GM10266 (cell line): ENCODE results near the gene HSD17B2.

Experiments
- DNase-seq: peaks from one replicate; pipeline ENCODE4 v3.0.0; 2012; ENCODE audit errors: extremely low spot score
- TF ChIP-seq, protein P1 (sequence below): IDR thresholded peaks from 2 replicates; pipeline ENCODE4 v1.5.1; 2012; ENCODE audit warnings: mild to moderate bottlenecking, low read depth; ENCODE audit not compliant: control insufficient read depth, insufficient read depth; ENCODE audit errors: missing control alignments

Gene HSD17B2, protein sequence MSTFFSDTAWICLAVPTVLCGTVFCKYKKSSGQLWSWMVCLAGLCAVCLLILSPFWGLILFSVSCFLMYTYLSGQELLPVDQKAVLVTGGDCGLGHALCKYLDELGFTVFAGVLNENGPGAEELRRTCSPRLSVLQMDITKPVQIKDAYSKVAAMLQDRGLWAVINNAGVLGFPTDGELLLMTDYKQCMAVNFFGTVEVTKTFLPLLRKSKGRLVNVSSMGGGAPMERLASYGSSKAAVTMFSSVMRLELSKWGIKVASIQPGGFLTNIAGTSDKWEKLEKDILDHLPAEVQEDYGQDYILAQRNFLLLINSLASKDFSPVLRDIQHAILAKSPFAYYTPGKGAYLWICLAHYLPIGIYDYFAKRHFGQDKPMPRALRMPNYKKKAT

DNA sequence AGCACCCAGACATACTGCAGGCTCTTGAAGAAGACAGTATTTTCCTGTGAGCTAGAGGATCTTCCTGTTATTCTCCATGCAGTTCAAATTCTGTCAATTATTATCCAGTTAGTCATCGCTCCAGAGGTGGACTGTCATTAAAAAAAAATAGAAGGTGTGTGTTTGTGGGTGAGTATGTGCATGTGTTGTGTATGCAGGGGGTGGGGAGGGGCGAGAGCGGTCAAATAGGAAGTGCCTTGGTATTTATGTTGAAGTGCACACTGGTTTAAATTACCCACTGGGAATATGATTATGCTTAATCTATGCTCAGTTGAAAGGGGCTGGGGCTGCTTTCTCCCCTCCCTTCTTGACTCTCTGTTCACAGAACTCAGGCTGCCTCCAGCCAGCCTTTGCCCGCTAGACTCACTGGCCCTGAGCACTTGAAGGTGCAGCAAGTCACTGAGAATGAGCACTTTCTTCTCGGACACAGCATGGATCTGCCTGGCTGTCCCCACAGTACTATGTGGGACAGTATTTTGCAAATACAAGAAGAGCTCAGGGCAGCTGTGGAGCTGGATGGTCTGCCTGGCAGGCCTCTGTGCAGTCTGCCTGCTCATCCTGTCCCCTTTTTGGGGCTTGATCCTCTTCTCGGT, at the start of gene HSD17B2:
Gene HSD17B2, plus strand, starts transcription at position 273 of the 632 bp plus-strand sequence. Its CDS starts 172 bp downstream, at position 445.
- no peak for DNase-seq
- TF ChIP-seq, protein P1, sequence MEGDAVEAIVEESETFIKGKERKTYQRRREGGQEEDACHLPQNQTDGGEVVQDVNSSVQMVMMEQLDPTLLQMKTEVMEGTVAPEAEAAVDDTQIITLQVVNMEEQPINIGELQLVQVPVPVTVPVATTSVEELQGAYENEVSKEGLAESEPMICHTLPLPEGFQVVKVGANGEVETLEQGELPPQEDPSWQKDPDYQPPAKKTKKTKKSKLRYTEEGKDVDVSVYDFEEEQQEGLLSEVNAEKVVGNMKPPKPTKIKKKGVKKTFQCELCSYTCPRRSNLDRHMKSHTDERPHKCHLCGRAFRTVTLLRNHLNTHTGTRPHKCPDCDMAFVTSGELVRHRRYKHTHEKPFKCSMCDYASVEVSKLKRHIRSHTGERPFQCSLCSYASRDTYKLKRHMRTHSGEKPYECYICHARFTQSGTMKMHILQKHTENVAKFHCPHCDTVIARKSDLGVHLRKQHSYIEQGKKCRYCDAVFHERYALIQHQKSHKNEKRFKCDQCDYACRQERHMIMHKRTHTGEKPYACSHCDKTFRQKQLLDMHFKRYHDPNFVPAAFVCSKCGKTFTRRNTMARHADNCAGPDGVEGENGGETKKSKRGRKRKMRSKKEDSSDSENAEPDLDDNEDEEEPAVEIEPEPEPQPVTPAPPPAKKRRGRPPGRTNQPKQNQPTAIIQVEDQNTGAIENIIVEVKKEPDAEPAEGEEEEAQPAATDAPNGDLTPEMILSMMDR = no peak

DNA sequence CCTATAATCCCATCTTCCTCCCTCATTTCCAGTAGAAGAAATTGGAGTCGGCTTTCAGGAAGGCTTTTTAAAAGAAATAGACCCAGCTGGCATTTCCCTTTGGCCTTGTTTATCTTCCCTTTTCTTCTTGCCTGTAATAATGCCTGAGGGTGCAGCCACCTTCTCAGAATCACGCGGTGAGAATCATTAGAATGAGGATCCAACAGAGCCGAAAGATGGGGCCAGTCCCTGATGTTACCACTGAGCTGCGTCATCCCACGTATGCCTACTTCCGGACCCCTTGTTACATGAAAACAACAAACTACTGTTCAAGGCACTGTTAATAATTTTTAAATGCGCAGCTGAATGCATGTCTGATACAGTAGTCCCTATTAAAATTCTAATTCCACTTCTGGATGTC, 47.9 kb upstream of the HSD17B2 start:
- DNase-seq = no peak
- TF ChIP-seq, protein P1 = no peak

DNA sequence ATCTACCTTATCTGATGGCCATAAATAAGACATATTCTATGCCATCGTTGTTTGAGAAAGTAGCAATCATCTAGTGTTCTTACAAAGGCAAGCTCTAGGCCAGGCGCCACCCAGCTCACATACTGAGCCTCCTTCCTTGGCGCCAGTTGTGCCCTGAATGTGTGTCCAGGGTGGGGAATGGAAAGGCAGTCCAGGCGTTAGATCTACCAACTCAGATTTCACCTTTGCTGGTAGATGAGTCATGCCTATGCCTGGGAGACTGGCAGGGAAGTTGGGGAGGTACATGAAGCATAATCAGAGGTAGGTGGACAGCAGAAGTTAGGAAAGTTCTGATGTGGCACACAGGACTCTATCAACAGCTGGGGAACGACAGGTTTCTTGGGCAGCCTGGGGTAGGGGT, 47.3 kb upstream of the HSD17B2 start:
- TF ChIP-seq, protein P1 = no peak
- no peak for DNase-seq

DNA sequence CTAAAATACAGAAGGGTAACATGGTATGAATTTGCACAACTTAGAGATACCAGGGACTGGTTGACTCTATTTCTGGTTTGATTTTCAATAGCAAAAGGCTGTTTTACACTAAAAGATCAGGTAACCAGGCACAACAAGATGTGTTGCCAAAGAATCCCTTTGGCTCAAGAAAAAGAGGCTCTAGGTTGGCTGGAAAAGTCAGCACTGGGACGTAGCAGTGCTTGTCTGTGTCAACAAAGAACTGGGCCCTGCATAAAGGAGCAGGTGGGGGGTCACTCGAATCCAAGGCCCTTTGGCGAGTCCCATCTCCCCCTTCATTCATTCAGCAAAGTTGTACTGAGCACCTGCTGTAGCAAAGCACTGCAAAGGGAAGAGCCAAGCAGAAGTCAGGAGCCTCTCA, 42.2 kb upstream of the HSD17B2 start:
- DNase-seq = no peak
- TF ChIP-seq, protein P1 = no peak

DNA sequence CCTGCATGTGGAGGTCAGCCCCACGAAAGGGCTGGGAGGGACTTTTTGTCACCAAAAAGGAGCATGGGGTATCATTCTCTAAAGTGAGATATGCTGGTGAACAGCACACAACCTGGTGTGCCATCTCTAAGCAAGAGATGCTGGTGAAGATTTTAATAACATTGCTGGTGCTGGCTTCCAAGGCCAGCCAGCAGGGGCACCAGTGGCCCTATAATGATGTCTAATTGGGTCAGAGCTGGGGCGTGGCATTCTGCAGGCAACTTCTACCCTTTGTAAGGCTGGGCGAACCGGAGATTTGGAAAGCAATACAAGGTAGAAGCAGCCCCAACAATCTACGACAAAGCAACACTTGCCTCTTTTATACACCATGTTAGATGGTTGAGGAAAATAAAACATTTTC, 40.6 kb upstream of the HSD17B2 start:
- TF ChIP-seq, protein P1 = peak; percentile 18
- DNase-seq = no peak

DNA sequence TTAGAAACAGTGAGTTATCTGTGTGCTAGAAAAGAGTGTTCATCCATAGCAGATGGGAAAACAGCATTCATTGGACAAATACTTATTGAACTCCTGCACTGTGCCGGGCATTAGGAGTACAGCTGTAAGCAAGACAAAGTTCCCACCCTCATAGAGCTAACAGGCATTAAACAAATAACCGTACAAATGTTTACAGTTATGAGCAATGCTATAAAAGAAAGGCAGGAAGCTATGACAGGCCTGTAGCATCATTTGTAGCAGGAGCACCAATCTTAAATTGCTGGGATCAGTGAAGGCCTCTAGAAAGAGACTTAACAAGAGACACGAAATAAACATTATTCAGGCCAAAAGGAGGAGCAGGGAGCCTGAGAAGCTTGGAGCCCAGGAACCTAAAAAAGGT, 39.4 kb upstream of the HSD17B2 start:
- TF ChIP-seq, protein P1 = no peak
- no peak for DNase-seq
